Vagina (tissue), 2 donors: ENCODE measurements around the gene KRT14. TPM values are rescaled to one million over a fixed set of nuclear protein-coding genes. Genes with fewer than 3 reads are reported as not detected.

Experiments used
- DNase-seq, 2 donors: peaks; one replicate each; pipeline ENCODE4 v3.0.0-alpha.2; 2017; ENCODE audit errors: extremely low spot score in 2 of 2
- H3K27ac ChIP-seq: fragments of 200-600 bp; sonication (generic); one replicate; pipeline ENCODE4 v1.5.1; 2019
- H3K27me3 ChIP-seq: fragments of 200-600 bp; sonication (generic); one replicate; pipeline ENCODE4 v1.5.1; 2019
- H3K36me3 ChIP-seq, 2 donors: fragments of 200-600 bp; sonication (generic); one replicate each; pipeline ENCODE4 v1.5.1; 2017 to 2019
- H3K4me1 ChIP-seq: fragments of 200-600 bp; sonication (generic); one replicate; pipeline ENCODE4 v1.5.1; 2019
- H3K4me3 ChIP-seq, 2 donors: fragments of 200-600 bp; sonication (generic); 1 replicate in 1 of 2; 2 replicates in 1 of 2; pipeline ENCODE4 v1.5.1; 2016 to 2019
- H3K9me3 ChIP-seq: fragments of 200-600 bp; sonication (generic); one replicate; pipeline ENCODE4 v1.5.1; 2019
- CTCF ChIP-seq, 3 experiments: fragments of 450-650 bp in 2 of 3; fragments of 200-600 bp in 1 of 3; sonication (generic) in 1 of 3; IDR thresholded peaks; one replicate each; pipeline ENCODE4 v1.5.1; 2017 to 2019; ENCODE audit warnings: antibody characterized with exemption in 3 of 3, mild to moderate bottlenecking in 2 of 3, moderate library complexity in 2 of 3
- POLR2A ChIP-seq, 2 donors: fragments of 450-650 bp; IDR thresholded peaks; one replicate each; pipeline ENCODE4 v1.6.1; 2017; ENCODE audit warnings: antibody characterized with exemption in 2 of 2, mild to moderate bottlenecking in 2 of 2, moderate library complexity in 2 of 2
- POLR2AphosphoS5 ChIP-seq, 2 donors: sonication (generic); formaldehyde crosslinking; IDR thresholded peaks; one replicate each; pipeline ENCODE4 v1.9.0; 2017; ENCODE audit warnings: antibody characterized with exemption in 2 of 2, mild to moderate bottlenecking in 2 of 2, low read depth in 1 of 2; ENCODE audit not compliant: insufficient read depth in 1 of 2
- intact Hi-C: fragments of 100-400 bp; cut with DNase I; formaldehyde crosslinking; loops from one replicate; pipeline ENCODE4 v1.15.1; 2023
- total RNA-seq: library from RNA; depleted of rRNA; stranded (reverse); fragments of >200 nt; gene quantifications from one replicate; pipeline ENCODE4 v1.2.3, GENCODE V29; 2016

KRT14 gene
- total RNA-seq, 1 donor from 2014 or later, result 1,546 TPM

- TF ChIP-seq CTCF (IDR thresholded peaks at IDR 0.05) (no peak), POLR2AphosphoS5 (IDR thresholded peaks at IDR 0.05; ENCODE audit: insufficient read depth in 1 of 2, low read depth in 1 of 2) (no peak), POLR2A (IDR thresholded peaks at IDR 0.05) (no peak)
- Histone ChIP-seq H3K27ac (peak overlapping the region; percentile 27), H3K27me3 (no peaks in the 10 kb centered on the region), H3K36me3 (no peaks in the 10 kb centered on the region), H3K9me3 (no peaks in the 10 kb centered on the region), H3K4me3 (no peak overlapping the region), H3K4me1 (peaks cover 19% of the 10 kb centered on the region)
- intact Hi-C loops, result no loop called here
- DNase-seq, result no peak
Observed at GRCh38 chr17:41602524-41602923, 15.8 kb upstream of the KRT14 start.

DNA sequence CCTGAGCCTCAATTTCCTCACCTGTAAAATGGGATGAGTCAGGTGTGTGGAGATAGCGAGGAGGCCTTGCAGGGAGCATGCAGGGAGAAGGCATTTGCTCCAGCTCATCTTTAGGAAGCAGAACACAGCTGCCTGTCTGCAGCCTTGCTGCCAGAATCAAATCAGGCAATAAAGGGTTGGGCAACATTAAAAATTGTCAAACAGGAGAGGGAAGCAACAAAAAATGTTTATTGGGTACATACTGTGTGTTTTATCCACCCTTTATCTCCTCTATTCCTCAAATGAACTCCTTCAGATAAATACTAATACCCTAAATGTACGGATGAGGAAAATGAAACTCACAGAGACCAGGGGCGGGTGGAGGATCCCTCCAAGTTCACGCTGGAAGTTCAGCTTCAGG, 13.6 kb upstream of the KRT14 start:
- Histone ChIP-seq H3K4me3 (peak overlapping the region in 1 of 2 donors; percentile 16), H3K4me1 (peaks cover 19% of the 10 kb centered on the region), H3K27me3 (no peaks in the 10 kb centered on the region), H3K9me3 (no peaks in the 10 kb centered on the region), H3K27ac (peak overlapping the region; percentile 73), H3K36me3 (no peaks in the 10 kb centered on the region)
- TF ChIP-seq POLR2A (IDR thresholded peaks at IDR 0.05) (no peak), CTCF (IDR thresholded peaks at IDR 0.05) (no peak), POLR2AphosphoS5 (IDR thresholded peaks at IDR 0.05; ENCODE audit: insufficient read depth in 1 of 2, low read depth in 1 of 2) (no peak)
- intact Hi-C loops, result no loop called here
- no peak for DNase-seq

DNA sequence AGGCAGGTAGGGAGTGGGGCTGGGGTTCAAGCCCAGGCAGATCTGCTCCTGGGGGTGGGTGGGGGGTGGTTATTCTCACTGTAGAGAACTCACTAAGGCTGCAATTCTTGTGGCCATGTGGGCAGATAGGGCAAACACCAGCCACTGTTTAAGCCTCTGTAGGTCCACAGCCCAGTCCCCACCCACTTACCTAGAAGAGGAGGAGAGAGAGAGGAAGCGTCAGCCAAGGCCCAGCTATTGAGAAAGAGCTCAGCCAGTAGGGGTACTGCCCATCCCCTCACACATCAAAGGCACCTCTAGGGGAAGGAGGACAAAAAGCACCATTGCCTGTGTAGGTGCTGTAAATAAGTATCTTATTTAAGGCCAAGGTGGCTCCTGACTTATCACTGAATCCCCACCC, 13.0 kb upstream of the KRT14 start:
- DNase-seq, result no peak

GRCh38 chr17:41595585-41595984, 8.9 kb upstream of the KRT14 start:
- Histone ChIP-seq H3K27me3 (no peaks in the 10 kb centered on the region), H3K4me3 (no peak overlapping the region), H3K9me3 (no peaks in the 10 kb centered on the region), H3K27ac (no peak overlapping the region), H3K4me1 (peaks cover 9% of the 10 kb centered on the region), H3K36me3 (no peaks in the 10 kb centered on the region)
- intact Hi-C loops, result no loop called here
- no peak for DNase-seq
- TF ChIP-seq CTCF (IDR thresholded peaks at IDR 0.05) (no peak), POLR2AphosphoS5 (IDR thresholded peaks at IDR 0.05; ENCODE audit: insufficient read depth in 1 of 2, low read depth in 1 of 2) (no peak), POLR2A (IDR thresholded peaks at IDR 0.05) (no peak)

More for the DNA sequence above, 13.0 kb upstream of the KRT14 start:
- intact Hi-C loops, result no loop called here
- peaks cover 19% of the 10 kb centered on the region for H3K4me1 ChIP-seq
- peak overlapping the region; percentile 73 for H3K27ac ChIP-seq
- TF ChIP-seq POLR2A (IDR thresholded peaks at IDR 0.05), result no peak
- H3K4me3 ChIP-seq, result no peak overlapping the region
- no peaks in the 10 kb centered on the region for H3K36me3 ChIP-seq
- no peaks in the 10 kb centered on the region for H3K9me3 ChIP-seq
- no peaks in the 10 kb centered on the region for H3K27me3 ChIP-seq

- no peaks in the 10 kb centered on the region for H3K27me3 ChIP-seq
Observed at GRCh38 chr17:41594363-41594915, 7.7 kb upstream of the KRT14 start.

More at GRCh38 chr17:41594363-41594915, 7.7 kb upstream of the KRT14 start:
- H3K9me3 ChIP-seq, result no peaks in the 10 kb centered on the region
- no peak overlapping the region for H3K4me3 ChIP-seq
- no peak overlapping the region for H3K27ac ChIP-seq
- H3K4me1 ChIP-seq, result peaks cover under 1% of the 10 kb centered on the region
- intact Hi-C loops, result no loop called here
- TF ChIP-seq CTCF (IDR thresholded peaks at IDR 0.05), result no peak
- TF ChIP-seq POLR2A (IDR thresholded peaks at IDR 0.05), result no peak
- TF ChIP-seq POLR2AphosphoS5 (IDR thresholded peaks at IDR 0.05; ENCODE audit: insufficient read depth in 1 of 2, low read depth in 1 of 2), result no peak
- no peak for DNase-seq
- no peaks in the 10 kb centered on the region for H3K36me3 ChIP-seq
